ENCODE results near the gene ELF4.

DNA sequence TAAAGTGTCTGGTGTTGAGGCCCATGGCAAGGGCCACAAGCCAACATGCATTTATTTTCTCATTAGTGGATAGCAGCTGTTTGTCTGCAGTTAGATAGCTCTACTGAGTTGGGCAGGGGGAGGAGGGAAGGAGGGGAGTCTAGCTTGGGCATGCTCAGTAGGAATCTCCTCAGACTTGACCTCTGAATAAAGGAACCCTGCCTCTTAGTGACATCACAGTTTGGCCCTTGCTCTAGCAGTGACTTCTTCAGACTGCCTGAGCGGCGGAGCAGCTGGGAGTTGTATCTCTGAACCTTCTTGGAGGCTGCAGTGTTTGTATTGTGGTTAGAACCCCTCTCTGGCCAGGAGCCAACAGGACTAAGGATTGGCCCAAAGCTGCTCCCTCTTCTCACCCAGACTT lies 70.5 kb downstream of the ELF4 start:
- TF ChIP-seq EZH2 (IDR thresholded peaks at IDR 0.05; ENCODE audit: borderline replicate concordance, low read depth, low read length) (no peak), SMAD4 (CRISPR knock-in tag; conservative IDR thresholded peaks at IDR 0.05) (no peak)
- TF ChIP-seq, protein P1, sequence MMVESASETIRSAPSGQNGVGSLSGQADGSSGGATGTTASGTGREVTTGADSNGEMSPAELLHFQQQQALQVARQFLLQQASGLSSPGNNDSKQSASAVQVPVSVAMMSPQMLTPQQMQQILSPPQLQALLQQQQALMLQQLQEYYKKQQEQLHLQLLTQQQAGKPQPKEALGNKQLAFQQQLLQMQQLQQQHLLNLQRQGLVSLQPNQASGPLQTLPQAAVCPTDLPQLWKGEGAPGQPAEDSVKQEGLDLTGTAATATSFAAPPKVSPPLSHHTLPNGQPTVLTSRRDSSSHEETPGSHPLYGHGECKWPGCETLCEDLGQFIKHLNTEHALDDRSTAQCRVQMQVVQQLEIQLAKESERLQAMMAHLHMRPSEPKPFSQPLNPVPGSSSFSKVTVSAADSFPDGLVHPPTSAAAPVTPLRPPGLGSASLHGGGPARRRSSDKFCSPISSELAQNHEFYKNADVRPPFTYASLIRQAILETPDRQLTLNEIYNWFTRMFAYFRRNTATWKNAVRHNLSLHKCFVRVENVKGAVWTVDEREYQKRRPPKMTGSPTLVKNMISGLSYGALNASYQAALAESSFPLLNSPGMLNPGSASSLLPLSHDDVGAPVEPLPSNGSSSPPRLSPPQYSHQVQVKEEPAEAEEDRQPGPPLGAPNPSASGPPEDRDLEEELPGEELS (CRISPR knock-in tag; IDR thresholded peaks at IDR 0.05; ENCODE audit: borderline replicate concordance): no peak

Measured in K562 (cell line).